ENCODE data around the gene ITGAX.
"Not testable (repeated sequence)": the region's sequence is repeated elsewhere in the genome, so short reads cannot be mapped to it uniquely, and the experiment has no call there.

Gene ITGAX

GRCh38 chr16:31354394-31355291, at the start of gene ITGAX:
Gene ITGAX (plus strand): TSS chr16:31355176. CDS start chr16:31355255, 79 bp downstream.
- DNase-seq: peak; percentile 61

DNA sequence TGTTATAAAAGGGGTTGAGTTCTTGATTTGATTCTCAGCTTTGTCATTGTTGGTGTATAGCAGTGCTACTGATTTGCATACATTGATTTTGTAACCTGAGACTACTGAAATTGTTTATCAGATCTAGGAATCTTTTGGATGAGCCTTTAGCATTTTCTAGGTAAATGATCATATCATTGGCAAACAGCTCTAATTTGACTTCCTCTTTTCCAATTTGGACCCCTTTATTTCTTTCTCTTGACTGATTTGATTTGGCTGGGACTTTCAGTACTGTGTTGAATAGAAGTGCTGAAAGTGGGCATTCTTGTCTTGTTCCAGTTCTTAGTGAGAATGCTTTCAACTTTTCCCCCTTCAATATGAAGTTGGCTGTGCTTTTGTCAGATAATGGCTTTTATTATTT, 49.8 kb upstream of the ITGAX start:
- DNase-seq: no peak

- DNase-seq: not testable (repeated sequence)
Measured at GRCh38 chr16:31308381-31308780, 46.6 kb upstream of the ITGAX start.

GRCh38 chr16:31322500-31322899, 32.5 kb upstream of the ITGAX start:
- DNase-seq: no peak

GRCh38 chr16:31323959-31324629, 30.9 kb upstream of the ITGAX start:
- no peak for DNase-seq

DNA sequence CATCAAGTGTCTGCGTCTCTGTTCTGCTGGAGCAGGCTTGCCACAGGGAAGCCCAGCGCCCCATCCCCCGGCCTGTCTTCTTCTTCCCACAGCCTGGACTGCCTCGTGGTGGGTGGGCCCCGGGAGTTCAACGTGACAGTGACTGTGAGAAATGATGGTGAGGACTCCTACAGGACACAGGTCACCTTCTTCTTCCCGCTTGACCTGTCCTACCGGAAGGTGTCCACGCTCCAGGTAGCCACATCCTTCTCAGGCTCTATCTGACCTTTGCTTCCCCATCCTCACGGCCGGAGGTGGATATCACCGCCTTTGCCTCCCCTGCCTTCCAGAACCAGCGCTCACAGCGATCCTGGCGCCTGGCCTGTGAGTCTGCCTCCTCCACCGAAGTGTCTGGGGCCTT, 29.8 kb upstream of the ITGAX start:
- no peak for DNase-seq

GRCh38 chr16:31327646-31328225, 27.2 kb upstream of the ITGAX start:
- no peak for DNase-seq

GRCh38 chr16:31328322-31329052, 26.5 kb upstream of the ITGAX start:
- DNase-seq: no peak

DNA sequence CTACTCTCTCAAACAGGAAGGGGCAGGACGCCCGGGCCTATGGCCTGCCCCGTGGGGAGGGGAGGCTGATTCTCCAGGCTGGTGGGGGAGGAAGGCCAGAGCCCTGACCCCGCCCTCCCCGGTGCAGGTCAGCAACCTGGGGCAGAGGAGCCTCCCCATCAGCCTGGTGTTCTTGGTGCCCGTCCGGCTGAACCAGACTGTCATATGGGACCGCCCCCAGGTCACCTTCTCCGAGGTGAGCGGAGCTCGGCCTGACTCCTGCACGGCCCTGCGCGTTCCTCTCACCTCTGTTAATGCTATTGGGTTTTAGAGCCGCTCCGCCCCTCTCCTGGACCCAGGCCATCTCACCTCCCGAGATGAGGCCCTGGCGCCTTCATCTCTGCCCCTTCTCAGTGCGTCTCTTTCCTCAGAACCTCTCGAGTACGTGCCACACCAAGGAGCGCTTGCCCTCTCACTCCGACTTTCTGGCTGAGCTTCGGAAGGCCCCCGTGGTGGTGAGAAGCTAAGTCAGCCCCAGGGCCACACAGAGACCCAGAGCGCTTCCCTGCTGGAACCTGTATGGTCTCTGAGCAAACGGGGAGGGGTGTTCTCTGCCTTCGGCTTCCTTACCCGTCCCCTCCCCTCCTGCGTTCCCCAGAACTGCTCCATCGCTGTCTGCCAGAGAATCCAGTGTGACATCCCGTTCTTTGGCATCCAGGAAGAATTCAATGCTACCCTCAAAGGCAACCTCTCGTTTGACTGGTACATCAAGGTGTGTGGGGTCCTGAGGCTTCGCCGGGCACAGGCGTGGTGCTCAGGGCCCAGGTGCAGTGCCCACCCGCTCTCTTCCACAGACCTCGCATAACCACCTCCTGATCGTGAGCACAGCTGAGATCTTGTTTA, 25.1 kb upstream of the ITGAX start:
- DNase-seq: no peak

- no peak for DNase-seq
Measured at GRCh38 chr16:31330553-31330890, 24.5 kb upstream of the ITGAX start.

DNA sequence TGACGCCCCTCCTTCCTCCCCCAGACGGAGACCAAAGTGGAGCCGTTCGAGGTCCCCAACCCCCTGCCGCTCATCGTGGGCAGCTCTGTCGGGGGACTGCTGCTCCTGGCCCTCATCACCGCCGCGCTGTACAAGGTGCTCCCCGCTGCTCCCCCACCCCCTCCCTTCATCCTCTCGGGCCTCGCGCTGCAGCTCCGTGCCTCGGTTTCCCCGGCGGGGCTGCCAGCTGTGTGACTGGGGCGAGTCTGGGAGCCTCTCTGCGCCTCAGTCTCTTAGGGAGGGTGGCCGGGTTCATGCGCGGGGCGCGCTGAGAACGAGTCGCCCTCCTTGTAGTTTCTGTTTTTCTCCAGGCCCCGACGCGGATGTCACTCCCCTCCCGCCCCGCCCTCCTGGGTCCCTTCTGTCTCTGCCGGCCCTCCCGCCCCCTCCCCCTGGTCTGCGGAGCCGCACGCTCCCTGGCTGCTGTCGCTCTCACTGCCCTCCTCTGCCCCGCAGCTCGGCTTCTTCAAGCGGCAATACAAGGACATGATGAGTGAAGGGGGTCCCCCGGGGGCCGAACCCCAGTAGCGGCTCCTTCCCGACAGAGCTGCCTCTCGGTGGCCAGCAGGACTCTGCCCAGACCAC, 23.7 kb upstream of the ITGAX start:
- DNase-seq: no peak

- DNase-seq: no peak
Measured at GRCh38 chr16:31331807-31332301, 23.1 kb upstream of the ITGAX start.

DNA sequence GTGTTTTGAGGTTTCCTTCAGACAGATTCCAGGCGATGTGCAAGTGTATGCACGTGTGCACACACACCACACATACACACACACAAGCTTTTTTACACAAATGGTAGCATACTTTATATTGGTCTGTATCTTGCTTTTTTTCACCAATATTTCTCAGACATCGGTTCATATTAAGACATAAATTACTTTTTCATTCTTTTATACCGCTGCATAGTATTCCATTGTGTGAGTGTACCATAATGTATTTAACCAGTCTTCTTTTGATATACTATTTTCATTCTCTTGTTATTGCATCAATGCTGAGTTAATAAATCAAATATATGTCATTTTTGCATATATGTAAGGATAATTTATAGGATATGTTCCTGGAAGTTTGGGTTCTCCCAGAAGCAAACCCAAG, 22.4 kb upstream of the ITGAX start:
- DNase-seq: no peak

- no peak for DNase-seq
Measured at GRCh38 chr16:31333686-31334649, 21.0 kb upstream of the ITGAX start.

DNA sequence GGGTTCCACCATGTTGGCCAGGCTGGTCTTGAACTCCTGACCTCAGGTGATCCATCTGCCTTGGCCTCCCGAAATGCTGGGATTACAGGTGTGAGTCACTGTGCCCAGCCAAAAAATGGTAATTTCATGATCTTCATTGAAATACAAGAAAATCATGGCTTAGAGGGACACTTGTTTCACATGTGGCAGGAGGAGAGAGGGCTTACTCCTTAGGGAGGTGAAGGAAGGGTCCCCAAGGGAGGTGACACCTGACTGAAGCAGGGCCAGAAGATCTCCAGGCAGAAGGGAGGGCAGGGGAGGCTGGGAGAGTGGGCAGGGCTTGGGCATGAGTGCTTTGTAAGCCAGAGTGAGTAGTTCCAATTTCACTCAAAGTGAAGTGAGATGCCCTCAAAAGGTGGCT, 20.0 kb upstream of the ITGAX start:
- no peak for DNase-seq

DNA sequence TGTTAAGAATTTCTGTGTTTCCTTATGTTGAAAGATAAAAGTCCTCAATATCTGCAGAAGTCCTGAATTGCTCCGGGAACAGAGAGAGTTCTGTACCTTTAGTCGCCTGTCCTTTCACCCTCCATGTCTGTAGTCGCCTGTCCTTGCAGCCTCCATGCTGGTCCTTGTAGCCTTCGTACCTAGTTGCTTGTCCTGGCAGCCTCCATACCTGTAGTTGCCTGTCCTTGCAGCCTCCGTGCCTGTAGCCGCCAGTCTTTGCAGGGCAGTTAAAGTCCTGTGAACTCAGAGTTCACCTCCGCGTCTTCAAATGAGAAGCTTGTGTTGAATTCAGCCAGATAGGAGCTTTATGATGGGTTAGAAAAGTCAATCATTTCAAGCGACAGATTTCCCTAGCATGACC, 19.5 kb upstream of the ITGAX start:
- no peak for DNase-seq

DNA sequence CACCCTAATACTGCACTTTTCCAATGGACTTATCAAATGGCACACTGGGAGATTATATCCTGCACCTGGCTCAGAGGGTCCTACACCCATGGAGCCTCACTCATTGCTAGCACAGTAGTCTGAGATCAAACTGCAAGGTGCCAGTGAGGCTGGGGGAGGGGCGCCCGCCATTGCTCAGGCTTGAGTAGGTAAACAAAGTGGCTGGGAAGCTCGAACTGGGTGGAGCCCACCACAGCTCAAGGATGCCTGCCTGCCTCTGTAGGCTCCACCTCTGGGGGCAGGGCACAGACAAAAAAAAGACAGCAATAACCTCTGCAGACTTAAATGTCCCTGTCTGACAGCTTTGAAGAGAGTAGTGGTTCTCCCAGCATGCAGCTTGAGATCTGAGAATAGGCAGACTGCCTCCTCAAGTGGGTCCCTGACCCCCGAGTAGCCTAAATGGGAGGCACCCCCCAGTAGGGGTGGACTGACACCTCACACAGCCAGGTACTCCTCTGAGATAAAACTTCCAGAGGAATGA, 16.8 kb upstream of the ITGAX start:
- DNase-seq: not testable (repeated sequence)

DNA sequence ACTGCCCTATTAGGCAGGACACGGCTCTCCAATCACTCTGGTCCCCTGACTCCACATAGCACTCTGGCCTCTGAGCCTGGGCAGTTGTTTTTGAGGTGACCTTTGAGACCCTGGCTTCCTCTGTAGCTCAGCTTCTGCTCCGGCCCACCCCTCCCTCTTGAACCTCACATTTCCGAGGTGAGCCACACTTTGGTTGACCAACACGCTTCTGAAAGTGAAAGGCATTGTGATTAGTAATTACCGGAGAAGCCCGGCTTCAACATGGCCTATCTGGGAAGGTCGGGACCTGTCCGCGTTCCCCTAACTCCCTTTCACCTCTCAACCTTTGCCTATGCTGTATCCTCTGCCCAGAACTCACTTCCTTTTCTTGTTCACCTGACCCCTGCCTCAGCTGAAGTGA, 10.3 kb upstream of the ITGAX start:
- DNase-seq: peak; percentile 24

- DNase-seq: peak; percentile 8
Measured at GRCh38 chr16:31347445-31347844, 7.5 kb upstream of the ITGAX start.

GRCh38 chr16:31348579-31348978, 6.4 kb upstream of the ITGAX start:
- DNase-seq: peak; percentile 3
